Glutamatergic neuron (in vitro differentiated cells): ENCODE data around the gene MS4A1. TPM values are rescaled to one million over a fixed set of nuclear protein-coding genes. Genes with fewer than 3 reads are reported as not detected.
"Not testable (repeated sequence)": the region's sequence is repeated elsewhere in the genome, so short reads cannot be mapped to it uniquely, and the experiment has no call there.

Experiments used
- DNase-seq: peaks from one replicate; pipeline ENCODE4 v3.0.0; 2022
- H3K27ac Mint-ChIP-seq: one replicate; pipeline ENCODE4 v1.8.0; 2020; ENCODE audit warnings: mild to moderate bottlenecking, mixed read lengths, inconsistent platforms; ENCODE audit not compliant: unreplicated experiment
- H3K27me3 Mint-ChIP-seq: one replicate; pipeline ENCODE4 v1.8.0; 2020; ENCODE audit warnings: mild to moderate bottlenecking, moderate library complexity, mixed read lengths, inconsistent platforms; ENCODE audit not compliant: unreplicated experiment
- H3K36me3 Mint-ChIP-seq: one replicate; pipeline ENCODE4 v1.8.0; 2020; ENCODE audit warnings: mild to moderate bottlenecking, mixed read lengths, inconsistent platforms; ENCODE audit not compliant: unreplicated experiment
- H3K4me1 Mint-ChIP-seq: one replicate; pipeline ENCODE4 v1.8.0; 2020; ENCODE audit warnings: mild to moderate bottlenecking, low read depth, mixed read lengths, inconsistent platforms; ENCODE audit not compliant: unreplicated experiment
- H3K4me3 Mint-ChIP-seq: one replicate; pipeline ENCODE4 v1.8.0; 2020; ENCODE audit warnings: mild to moderate bottlenecking, mixed read lengths, inconsistent platforms; ENCODE audit not compliant: unreplicated experiment
- H3K9me3 Mint-ChIP-seq: one replicate; pipeline ENCODE4 v1.8.0; 2020; ENCODE audit warnings: mild to moderate bottlenecking, moderate library complexity, mixed read lengths, inconsistent platforms; ENCODE audit not compliant: unreplicated experiment
- total RNA-seq: library from RNA; stranded (reverse); fragmentation: NEBNext Ultra II Directional; extraction: Animal tissue kit (Norgen Biotek cat#: 25700); gene quantifications from one replicate; pipeline ENCODE4 v1.2.1, GENCODE V29; 2021; ENCODE audit not compliant: unreplicated experiment
- TF ChIP-seq, protein P1 (sequence below): fragments of 200-600 bp; sonication (generic); IDR thresholded peaks from one replicate; pipeline ENCODE4 v1.5.0; 2021; ENCODE audit not compliant: partially characterized antibody, unreplicated experiment

Gene MS4A1
- total RNA-seq, 1 donor from 2014 or later, result not detected

DNA sequence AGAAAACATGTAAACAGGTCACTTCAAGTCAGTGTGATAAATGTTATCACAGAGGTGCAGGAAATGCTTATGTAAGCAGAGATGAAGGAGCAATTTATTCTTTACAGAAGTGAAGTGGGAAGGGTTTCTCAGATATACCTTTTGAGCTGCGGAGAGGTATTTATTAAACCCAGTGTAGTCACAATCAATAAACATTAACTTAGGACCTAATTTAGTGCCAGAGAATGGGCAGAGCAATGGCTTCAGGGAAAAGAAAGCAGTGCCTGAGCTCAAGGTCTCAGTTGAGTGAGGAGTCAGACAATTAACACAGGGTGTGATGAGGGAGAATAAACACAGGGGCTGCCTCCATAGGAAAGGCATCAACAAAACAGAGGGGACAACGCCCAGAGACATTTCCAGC lies 24.4 kb upstream of the MS4A1 start:
- no peaks in the 10 kb centered on the region for H3K9me3 Mint-ChIP-seq
- no peaks in the 10 kb centered on the region for H3K27me3 Mint-ChIP-seq
- no peak overlapping the region for H3K27ac Mint-ChIP-seq
- no peak for DNase-seq
- H3K4me3 Mint-ChIP-seq, result no peak overlapping the region
- H3K4me1 Mint-ChIP-seq, result no peaks in the 10 kb centered on the region
- no peaks in the 10 kb centered on the region for H3K36me3 Mint-ChIP-seq
- TF ChIP-seq, protein P1, sequence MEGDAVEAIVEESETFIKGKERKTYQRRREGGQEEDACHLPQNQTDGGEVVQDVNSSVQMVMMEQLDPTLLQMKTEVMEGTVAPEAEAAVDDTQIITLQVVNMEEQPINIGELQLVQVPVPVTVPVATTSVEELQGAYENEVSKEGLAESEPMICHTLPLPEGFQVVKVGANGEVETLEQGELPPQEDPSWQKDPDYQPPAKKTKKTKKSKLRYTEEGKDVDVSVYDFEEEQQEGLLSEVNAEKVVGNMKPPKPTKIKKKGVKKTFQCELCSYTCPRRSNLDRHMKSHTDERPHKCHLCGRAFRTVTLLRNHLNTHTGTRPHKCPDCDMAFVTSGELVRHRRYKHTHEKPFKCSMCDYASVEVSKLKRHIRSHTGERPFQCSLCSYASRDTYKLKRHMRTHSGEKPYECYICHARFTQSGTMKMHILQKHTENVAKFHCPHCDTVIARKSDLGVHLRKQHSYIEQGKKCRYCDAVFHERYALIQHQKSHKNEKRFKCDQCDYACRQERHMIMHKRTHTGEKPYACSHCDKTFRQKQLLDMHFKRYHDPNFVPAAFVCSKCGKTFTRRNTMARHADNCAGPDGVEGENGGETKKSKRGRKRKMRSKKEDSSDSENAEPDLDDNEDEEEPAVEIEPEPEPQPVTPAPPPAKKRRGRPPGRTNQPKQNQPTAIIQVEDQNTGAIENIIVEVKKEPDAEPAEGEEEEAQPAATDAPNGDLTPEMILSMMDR, result no peak

DNA sequence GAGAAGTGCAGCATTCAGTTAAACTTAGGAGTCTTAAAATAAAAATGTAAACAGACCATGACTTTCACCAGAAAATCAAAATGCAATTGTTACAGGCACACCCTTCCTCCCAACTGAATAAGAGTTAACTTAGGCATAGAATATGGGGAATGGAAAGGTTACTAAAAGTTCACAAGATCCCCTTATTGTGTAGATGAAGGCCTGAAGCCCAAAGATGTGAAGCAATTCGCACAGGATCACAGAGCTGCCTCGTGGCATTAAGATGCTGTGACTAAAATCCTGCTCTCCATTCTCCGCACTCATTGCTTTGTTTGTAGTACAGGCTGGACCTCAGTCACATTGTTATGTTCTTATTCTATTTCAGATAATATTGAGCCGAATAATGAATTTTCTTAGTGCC lies 22.2 kb upstream of the MS4A1 start:
- Mint-ChIP-seq H3K27me3 (no peaks in the 10 kb centered on the region), H3K27ac (no peak overlapping the region), H3K4me1 (no peaks in the 10 kb centered on the region), H3K4me3 (no peak overlapping the region), H3K9me3 (no peaks in the 10 kb centered on the region), H3K36me3 (no peaks in the 10 kb centered on the region)
- DNase-seq, result no peak
- TF ChIP-seq, protein P1, result no peak

DNA sequence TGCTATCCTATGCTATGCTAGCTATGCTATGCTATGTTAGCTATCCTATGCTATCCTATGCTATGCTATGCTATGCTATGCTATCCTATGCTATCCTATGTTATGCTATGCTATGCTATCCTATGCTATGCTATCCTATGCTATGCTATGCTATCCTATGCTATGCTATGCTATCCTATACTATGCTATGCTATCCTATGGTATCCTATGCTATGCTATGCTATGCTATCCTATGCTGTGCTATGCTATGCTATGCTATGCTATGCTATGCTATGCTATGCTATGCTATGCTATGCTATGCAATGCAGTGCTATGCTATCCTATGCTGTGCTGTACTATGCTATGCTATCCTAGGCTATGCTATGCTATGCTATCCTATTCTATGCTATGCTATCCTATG lies 8.6 kb upstream of the MS4A1 start:
- Mint-ChIP-seq H3K4me3 (no peak overlapping the region), H3K4me1 (no peaks in the 10 kb centered on the region), H3K27me3 (peaks cover 3% of the 10 kb centered on the region), H3K27ac (no peak overlapping the region), H3K9me3 (no peaks in the 10 kb centered on the region), H3K36me3 (no peaks in the 10 kb centered on the region)
- TF ChIP-seq, protein P1, result no peak
- no peak for DNase-seq

DNA sequence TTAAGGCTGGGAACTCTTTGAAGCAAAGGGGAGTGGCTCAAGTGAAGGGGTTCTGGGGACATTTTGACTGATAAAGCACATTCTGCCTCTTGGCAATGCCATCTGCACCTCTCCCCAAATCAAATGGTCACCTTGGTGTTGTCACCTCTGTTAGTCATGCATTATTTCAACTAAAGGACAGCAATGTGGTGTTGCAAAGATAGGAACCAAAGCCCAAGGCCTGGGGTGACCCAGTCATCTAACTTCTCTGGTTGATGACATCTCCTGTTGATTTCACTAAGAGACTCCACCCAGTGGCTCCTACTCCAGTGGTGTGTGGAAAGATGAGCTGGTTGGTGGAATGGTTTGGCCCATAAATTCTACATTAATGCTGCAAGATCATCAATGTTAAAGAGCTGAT lies 7.8 kb upstream of the MS4A1 start:
- TF ChIP-seq, protein P1, result no peak
- Mint-ChIP-seq H3K36me3 (no peaks in the 10 kb centered on the region), H3K4me3 (no peak overlapping the region), H3K27me3 (peaks cover 3% of the 10 kb centered on the region), H3K9me3 (peaks cover 2% of the 10 kb centered on the region), H3K4me1 (no peaks in the 10 kb centered on the region), H3K27ac (no peak overlapping the region)
- DNase-seq, result no peak

DNA sequence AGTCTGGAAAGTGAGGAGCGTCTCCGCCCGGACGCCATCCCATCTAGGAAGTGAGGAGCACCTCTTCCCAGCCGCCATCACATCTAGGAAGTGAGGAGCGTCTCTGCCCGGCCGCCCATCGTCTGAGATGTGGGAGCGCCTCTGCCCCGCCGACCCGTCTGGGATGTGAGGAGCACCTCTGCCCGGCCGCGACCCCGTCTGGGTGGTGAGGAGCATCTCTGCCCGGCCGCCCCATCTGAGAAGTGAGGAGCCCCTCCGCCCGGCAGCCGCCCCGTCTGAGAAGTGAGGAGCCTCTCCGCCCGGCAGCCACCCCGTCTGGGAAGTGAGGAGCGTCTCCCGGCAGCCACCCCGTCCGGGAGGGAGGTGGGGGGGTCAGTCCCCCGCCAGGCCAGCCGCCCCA lies 4.5 kb upstream of the MS4A1 start:
- not testable (repeated sequence) for H3K27ac Mint-ChIP-seq, H3K36me3 Mint-ChIP-seq, DNase-seq, H3K4me1 Mint-ChIP-seq, H3K27me3 Mint-ChIP-seq, H3K4me3 Mint-ChIP-seq, H3K9me3 Mint-ChIP-seq

DNA sequence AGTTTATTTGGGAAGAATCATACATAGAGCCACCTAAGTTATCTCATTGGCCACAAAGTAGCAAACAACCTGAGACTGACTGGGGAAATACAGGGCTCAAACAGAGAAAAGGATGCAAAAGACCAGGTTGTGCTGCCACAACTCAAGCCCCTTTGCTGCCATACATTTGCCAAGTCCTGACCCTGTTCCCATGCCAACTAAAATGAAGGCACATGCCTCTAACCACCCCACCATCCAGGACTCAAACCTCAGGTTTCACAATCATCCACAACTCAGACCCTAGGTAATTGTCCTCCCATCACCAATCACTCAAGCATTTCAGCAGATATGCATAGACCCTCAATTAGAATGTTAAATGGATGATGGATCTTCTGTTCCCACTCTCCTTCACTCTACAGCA lies 1.4 kb upstream of the MS4A1 start:
- no peak for DNase-seq
- no peak overlapping the region for H3K4me3 Mint-ChIP-seq
- no peaks in the 10 kb centered on the region for H3K27me3 Mint-ChIP-seq
- no peaks in the 10 kb centered on the region for H3K4me1 Mint-ChIP-seq
- H3K36me3 Mint-ChIP-seq, result no peaks in the 10 kb centered on the region
- H3K9me3 Mint-ChIP-seq, result peaks cover 2% of the 10 kb centered on the region
- no peak overlapping the region for H3K27ac Mint-ChIP-seq
- TF ChIP-seq, protein P1, result no peak
